ENCODE measurements around the gene SLC25A26.
"Not testable (repeated sequence)": the region's sequence is repeated elsewhere in the genome, so short reads cannot be mapped to it uniquely, and the experiment has no call there.

Gene SLC25A26

GRCh38 chr3:66267906-66268305 lies 47.1 kb downstream of the SLC25A26 start:
- no peak for TF ChIP-seq CTCF (IDR thresholded peaks at IDR 0.05; ENCODE audit: low read depth, low read length)
- no peak overlapping the region for H3K4me3 ChIP-seq (ENCODE audit: low read depth, low read length)

- no peak overlapping the region for H3K4me3 ChIP-seq (ENCODE audit: low read depth, low read length)
- TF ChIP-seq CTCF (IDR thresholded peaks at IDR 0.05; ENCODE audit: low read depth, low read length) = no peak
These were observed 48.1 kb downstream of the SLC25A26 start for GRCh38 chr3:66268864-66269263.

GRCh38 chr3:66269411-66269810 lies 48.6 kb downstream of the SLC25A26 start:
- TF ChIP-seq CTCF (IDR thresholded peaks at IDR 0.05; ENCODE audit: low read depth, low read length) = no peak
- no peak overlapping the region for H3K4me3 ChIP-seq (ENCODE audit: low read depth, low read length)

DNA sequence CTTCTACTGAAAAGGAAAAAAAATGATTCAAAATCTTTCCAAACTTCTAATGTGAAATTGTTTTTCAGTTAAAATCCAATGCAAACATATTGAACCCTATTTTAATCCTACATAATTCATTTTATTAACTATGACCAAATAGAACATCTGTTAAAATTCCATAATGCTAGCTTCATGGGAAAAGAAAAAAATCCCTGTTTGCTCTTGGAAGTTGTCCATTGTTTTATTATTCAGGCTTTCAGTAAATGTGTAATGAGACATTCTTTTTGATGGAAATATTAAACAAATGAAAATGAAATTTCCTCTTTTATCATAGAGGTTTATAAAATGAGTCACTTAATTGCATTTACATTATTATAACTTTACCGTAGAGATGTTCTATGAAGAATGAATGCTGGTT lies 49.5 kb downstream of the SLC25A26 start:
- TF ChIP-seq CTCF (IDR thresholded peaks at IDR 0.05; ENCODE audit: low read depth, low read length) = no peak
- H3K4me3 ChIP-seq (ENCODE audit: low read depth, low read length) = no peak overlapping the region

GRCh38 chr3:66270701-66271100 lies 49.9 kb downstream of the SLC25A26 start:
- no peak for TF ChIP-seq CTCF (IDR thresholded peaks at IDR 0.05; ENCODE audit: low read depth, low read length)
- H3K4me3 ChIP-seq (ENCODE audit: low read depth, low read length) = no peak overlapping the region

GRCh38 chr3:66271231-66271630 lies 50.4 kb downstream of the SLC25A26 start:
- no peak overlapping the region for H3K4me3 ChIP-seq (ENCODE audit: low read depth, low read length)
- TF ChIP-seq CTCF (IDR thresholded peaks at IDR 0.05; ENCODE audit: low read depth, low read length) = no peak

GRCh38 chr3:66272016-66272415 lies 51.2 kb downstream of the SLC25A26 start:
- no peak overlapping the region for H3K4me3 ChIP-seq (ENCODE audit: low read depth, low read length)
- no peak for TF ChIP-seq CTCF (IDR thresholded peaks at IDR 0.05; ENCODE audit: low read depth, low read length)

DNA sequence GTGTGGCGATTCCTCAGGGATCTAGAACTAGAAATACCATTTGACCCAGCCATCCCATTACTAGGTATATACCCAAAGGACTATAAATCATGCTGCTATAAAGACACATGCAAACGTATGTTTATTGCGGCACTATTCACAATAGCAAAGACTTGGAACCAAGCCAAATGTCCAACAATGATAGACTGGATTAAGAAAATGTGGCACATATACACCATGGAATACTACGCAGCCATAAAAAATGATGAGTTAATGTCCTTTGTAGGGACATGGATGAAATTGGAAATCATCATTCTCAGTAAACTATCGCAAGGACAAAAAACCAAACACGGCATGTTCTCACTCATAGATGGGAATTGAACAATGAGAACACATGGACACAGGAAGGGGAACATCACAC lies 54.0 kb downstream of the SLC25A26 start:
- H3K4me3 ChIP-seq (ENCODE audit: low read depth, low read length) = not testable (repeated sequence)

Data from WI38 (cell line).